Liver (tissue), 9 donors: ENCODE data around the gene AHRR. TPM values are rescaled to one million over a fixed set of nuclear protein-coding genes. Genes with fewer than 3 reads are reported as not detected.

Experiments used
- DNase-seq: peaks from one replicate; pipeline ENCODE4 v3.0.0-alpha.2; 2017; ENCODE audit warnings: low spot score
- H3K27ac ChIP-seq, 2 donors: one replicate each; pipeline ENCODE4 v1.7.0; 2013; ENCODE audit warnings: inconsistent platforms in 2 of 2, low read length in 2 of 2, control low read depth in 1 of 2, low read depth in 1 of 2, mild to moderate bottlenecking in 1 of 2
- H3K27me3 ChIP-seq, 4 donors: one replicate each; pipeline versions ENCODE4 v1.6.1 to v1.7.0; 2013; ENCODE audit warnings: low read length in 3 of 4, inconsistent platforms in 1 of 4, mild to moderate bottlenecking in 1 of 4, moderate library complexity in 1 of 4; ENCODE audit not compliant: control insufficient read depth in 4 of 4, insufficient read depth in 4 of 4
- H3K36me3 ChIP-seq, 4 donors: one replicate each; pipeline versions ENCODE4 v1.6.1 to v1.7.0; 2013; ENCODE audit warnings: low read length in 3 of 4, mild to moderate bottlenecking in 3 of 4, low read depth in 1 of 4, moderate library complexity in 1 of 4; ENCODE audit not compliant: control insufficient read depth in 4 of 4, insufficient read depth in 3 of 4
- H3K4me1 ChIP-seq, 4 donors: one replicate each; pipeline versions ENCODE4 v1.6.1 to v1.7.0; 2013; ENCODE audit warnings: low read length in 3 of 4, mild to moderate bottlenecking in 3 of 4, moderate library complexity in 1 of 4; ENCODE audit not compliant: control insufficient read depth in 4 of 4, insufficient read depth in 4 of 4
- H3K4me3 ChIP-seq, 3 donors: one replicate each; pipeline versions ENCODE4 v1.6.1 to v1.7.0; 2013; ENCODE audit warnings: low read length in 3 of 3, control low read depth in 1 of 3, low read depth in 1 of 3, mild to moderate bottlenecking in 1 of 3
- H3K9ac ChIP-seq, 2 donors: one replicate each; pipeline ENCODE4 v1.7.0; 2013; ENCODE audit warnings: low read length in 2 of 2, mild to moderate bottlenecking in 2 of 2, moderate library complexity in 2 of 2, control low read depth in 1 of 2, low read depth in 1 of 2
- H3K9me3 ChIP-seq, 4 donors: one replicate each; pipeline versions ENCODE4 v1.6.1 to v1.7.0; 2013; ENCODE audit warnings: low read length in 3 of 4; ENCODE audit not compliant: control insufficient read depth in 4 of 4
- EGR1 ChIP-seq, 2 donors: IDR thresholded peaks; 2 replicates each; pipeline ENCODE4 v1.6.1; 2016 to 2018; ENCODE audit warnings: antibody characterized with exemption in 2 of 2, low read depth in 2 of 2
- FOXA1 ChIP-seq: IDR thresholded peaks from 2 replicates; pipeline ENCODE4 v1.6.1; 2016; ENCODE audit warnings: antibody characterized with exemption
- FOXA2 ChIP-seq: IDR thresholded peaks from 2 replicates; pipeline ENCODE4 v1.6.1; 2016; ENCODE audit warnings: antibody characterized with exemption
- GABPA ChIP-seq, 2 donors: IDR thresholded peaks in 1 of 2; conservative IDR thresholded peaks in 1 of 2; 2 replicates each; pipeline ENCODE4 v1.6.1; 2016; ENCODE audit warnings: antibody characterized with exemption in 2 of 2, mild to moderate bottlenecking in 1 of 2, moderate library complexity in 1 of 2
- HNF4A ChIP-seq, 2 donors: conservative IDR thresholded peaks; 2 replicates each; pipeline ENCODE4 v1.6.1; 2016; ENCODE audit warnings: antibody characterized with exemption in 2 of 2, mild to moderate bottlenecking in 2 of 2
- HNF4G ChIP-seq: IDR thresholded peaks from 2 replicates; pipeline ENCODE4 v1.6.1; 2016; ENCODE audit warnings: antibody characterized with exemption
- JUND ChIP-seq, 2 donors: IDR thresholded peaks; 2 replicates each; pipeline ENCODE4 v1.6.1; 2016; ENCODE audit warnings: antibody characterized with exemption in 2 of 2
- MAX ChIP-seq: IDR thresholded peaks from 2 replicates; pipeline ENCODE4 v1.6.1; 2016; ENCODE audit warnings: antibody characterized with exemption
- NR2F2 ChIP-seq: IDR thresholded peaks from 2 replicates; pipeline ENCODE4 v1.6.1; 2016; ENCODE audit warnings: antibody characterized with exemption
- RAD21 ChIP-seq, 2 donors: IDR thresholded peaks; 2 replicates each; pipeline ENCODE4 v1.6.1; 2016; ENCODE audit warnings: antibody characterized with exemption in 2 of 2, mild to moderate bottlenecking in 2 of 2
- RXRA ChIP-seq, 2 donors: IDR thresholded peaks; 2 replicates each; pipeline ENCODE4 v1.6.1; 2017 to 2018; ENCODE audit warnings: antibody characterized with exemption in 2 of 2, mild to moderate bottlenecking in 1 of 2
- SP1 ChIP-seq: IDR thresholded peaks from 2 replicates; pipeline ENCODE4 v1.6.1; 2018; ENCODE audit warnings: antibody characterized with exemption, mild to moderate bottlenecking
- TAF1 ChIP-seq: conservative IDR thresholded peaks from 2 replicates; pipeline ENCODE4 v1.6.1; 2016; ENCODE audit warnings: antibody characterized with exemption, mild to moderate bottlenecking
- YY1 ChIP-seq: IDR thresholded peaks from 2 replicates; pipeline ENCODE4 v1.6.1; 2016; ENCODE audit warnings: antibody characterized with exemption, mild to moderate bottlenecking
- ZBTB33 ChIP-seq: IDR thresholded peaks from 2 replicates; pipeline ENCODE4 v1.6.1; 2016; ENCODE audit warnings: antibody characterized with exemption
- WGBS: extraction: QIAGEN DNeasy Blood & Tissue Kit; methylation state at CpG from one replicate; pipeline ENCODE4 v1.1.7; 2013; 5-methylcytosine and 5-hydroxymethylcytosine counted together
- polyA plus RNA-seq, 2 donors: library from polyadenylated mRNA; stranded (reverse) in 1 of 2; unstranded in 1 of 2; fragments of 200-250 nt in 1 of 2; fragments of >200 nt in 1 of 2; fragmentation: Nextera tagmentation in 1 of 2; extraction: Ambion mirVana in 1 of 2; gene quantifications; one replicate each; pipeline versions ENCODE4 v1.2.1 to v1.2.3, GENCODE V29; 2013 to 2015
- total RNA-seq, 2 donors: library from RNA; depleted of rRNA; stranded (reverse); fragments of >200 nt; gene quantifications; one replicate each; pipeline ENCODE4 v1.2.3, GENCODE V29; 2014
- TF ChIP-seq, protein P1 (sequence below): IDR thresholded peaks from 2 replicates; pipeline ENCODE4 v1.6.1; 2016; ENCODE audit warnings: antibody characterized with exemption
- TF ChIP-seq, protein P2 (sequence below): IDR thresholded peaks from 2 replicates; pipeline ENCODE4 v1.6.1; 2016; ENCODE audit warnings: antibody characterized with exemption, mild to moderate bottlenecking
- TF ChIP-seq, protein P3 (sequence below): fragments of 150-350 bp; IDR thresholded peaks from 2 replicates; pipeline ENCODE4 v1.5.1; 2017; ENCODE audit warnings: improper control_type of control experiment, low read depth, low read length; ENCODE audit not compliant: missing input control
- donor health status: healthy.
- donor health status: healthy.
- donor health status: healthy.
- donor health status: healthy.
- donor health status: healthy.

AHRR gene
- total and polyA plus RNA-seq, 4 donors, result 0.15 to 0.47 (median 0.24) TPM

GRCh38 chr5:386432-387341 lies 65.2 kb downstream of the AHRR start:
- H3K27me3 ChIP-seq, result peaks cover 0 to 4% (median 0%) of the 10 kb centered on the region in 4 donors
- H3K27ac ChIP-seq, result no peak overlapping the region
- H3K9me3 ChIP-seq, result peaks cover 0 to 6% (median 2%) of the 10 kb centered on the region in 4 donors
- H3K36me3 ChIP-seq, result no peaks in the 10 kb centered on the region
- no peaks in the 10 kb centered on the region for H3K4me1 ChIP-seq
- no peak for TF ChIP-seq GABPA (IDR thresholded peaks at IDR 0.05 in 1 of 2, conservative IDR thresholded peaks at IDR 0.05 in 1 of 2)
- TF ChIP-seq NR2F2, result no peak
- no peak for TF ChIP-seq YY1
- TF ChIP-seq MAX, result no peak
- TF ChIP-seq, protein P1, sequence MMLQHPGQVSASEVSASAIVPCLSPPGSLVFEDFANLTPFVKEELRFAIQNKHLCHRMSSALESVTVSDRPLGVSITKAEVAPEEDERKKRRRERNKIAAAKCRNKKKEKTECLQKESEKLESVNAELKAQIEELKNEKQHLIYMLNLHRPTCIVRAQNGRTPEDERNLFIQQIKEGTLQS, result no peak
- no peak for TF ChIP-seq FOXA1
- no peak for TF ChIP-seq RAD21 (IDR thresholded peaks at IDR 0.05)
- TF ChIP-seq, protein P2, sequence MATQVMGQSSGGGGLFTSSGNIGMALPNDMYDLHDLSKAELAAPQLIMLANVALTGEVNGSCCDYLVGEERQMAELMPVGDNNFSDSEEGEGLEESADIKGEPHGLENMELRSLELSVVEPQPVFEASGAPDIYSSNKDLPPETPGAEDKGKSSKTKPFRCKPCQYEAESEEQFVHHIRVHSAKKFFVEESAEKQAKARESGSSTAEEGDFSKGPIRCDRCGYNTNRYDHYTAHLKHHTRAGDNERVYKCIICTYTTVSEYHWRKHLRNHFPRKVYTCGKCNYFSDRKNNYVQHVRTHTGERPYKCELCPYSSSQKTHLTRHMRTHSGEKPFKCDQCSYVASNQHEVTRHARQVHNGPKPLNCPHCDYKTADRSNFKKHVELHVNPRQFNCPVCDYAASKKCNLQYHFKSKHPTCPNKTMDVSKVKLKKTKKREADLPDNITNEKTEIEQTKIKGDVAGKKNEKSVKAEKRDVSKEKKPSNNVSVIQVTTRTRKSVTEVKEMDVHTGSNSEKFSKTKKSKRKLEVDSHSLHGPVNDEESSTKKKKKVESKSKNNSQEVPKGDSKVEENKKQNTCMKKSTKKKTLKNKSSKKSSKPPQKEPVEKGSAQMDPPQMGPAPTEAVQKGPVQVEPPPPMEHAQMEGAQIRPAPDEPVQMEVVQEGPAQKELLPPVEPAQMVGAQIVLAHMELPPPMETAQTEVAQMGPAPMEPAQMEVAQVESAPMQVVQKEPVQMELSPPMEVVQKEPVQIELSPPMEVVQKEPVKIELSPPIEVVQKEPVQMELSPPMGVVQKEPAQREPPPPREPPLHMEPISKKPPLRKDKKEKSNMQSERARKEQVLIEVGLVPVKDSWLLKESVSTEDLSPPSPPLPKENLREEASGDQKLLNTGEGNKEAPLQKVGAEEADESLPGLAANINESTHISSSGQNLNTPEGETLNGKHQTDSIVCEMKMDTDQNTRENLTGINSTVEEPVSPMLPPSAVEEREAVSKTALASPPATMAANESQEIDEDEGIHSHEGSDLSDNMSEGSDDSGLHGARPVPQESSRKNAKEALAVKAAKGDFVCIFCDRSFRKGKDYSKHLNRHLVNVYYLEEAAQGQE, result no peak
- TF ChIP-seq RXRA (IDR thresholded peaks at IDR 0.05), result no peak
- no peak for TF ChIP-seq ZBTB33
- TF ChIP-seq JUND (IDR thresholded peaks at IDR 0.05), result no peak
- no peak for TF ChIP-seq TAF1
- TF ChIP-seq FOXA2, result no peak
- TF ChIP-seq HNF4G, result no peak
- TF ChIP-seq EGR1 (IDR thresholded peaks at IDR 0.05; ENCODE audit: low read depth in 2 of 2), result no peak
- TF ChIP-seq SP1, result no peak
- TF ChIP-seq HNF4A (conservative IDR thresholded peaks at IDR 0.05), result no peak
- TF ChIP-seq, protein P3, sequence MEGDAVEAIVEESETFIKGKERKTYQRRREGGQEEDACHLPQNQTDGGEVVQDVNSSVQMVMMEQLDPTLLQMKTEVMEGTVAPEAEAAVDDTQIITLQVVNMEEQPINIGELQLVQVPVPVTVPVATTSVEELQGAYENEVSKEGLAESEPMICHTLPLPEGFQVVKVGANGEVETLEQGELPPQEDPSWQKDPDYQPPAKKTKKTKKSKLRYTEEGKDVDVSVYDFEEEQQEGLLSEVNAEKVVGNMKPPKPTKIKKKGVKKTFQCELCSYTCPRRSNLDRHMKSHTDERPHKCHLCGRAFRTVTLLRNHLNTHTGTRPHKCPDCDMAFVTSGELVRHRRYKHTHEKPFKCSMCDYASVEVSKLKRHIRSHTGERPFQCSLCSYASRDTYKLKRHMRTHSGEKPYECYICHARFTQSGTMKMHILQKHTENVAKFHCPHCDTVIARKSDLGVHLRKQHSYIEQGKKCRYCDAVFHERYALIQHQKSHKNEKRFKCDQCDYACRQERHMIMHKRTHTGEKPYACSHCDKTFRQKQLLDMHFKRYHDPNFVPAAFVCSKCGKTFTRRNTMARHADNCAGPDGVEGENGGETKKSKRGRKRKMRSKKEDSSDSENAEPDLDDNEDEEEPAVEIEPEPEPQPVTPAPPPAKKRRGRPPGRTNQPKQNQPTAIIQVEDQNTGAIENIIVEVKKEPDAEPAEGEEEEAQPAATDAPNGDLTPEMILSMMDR, result no peak
- 84% methylated on average over 18 of the region's 18 CpGs for WGBS
- H3K9ac ChIP-seq, result no peak overlapping the region
- DNase-seq, result peak; percentile 23
- H3K4me3 ChIP-seq, result no peak overlapping the region
